HepG2 (cell line): ENCODE results near the gene CEBPB. TPM values are rescaled to one million over a fixed set of nuclear protein-coding genes. Genes with fewer than 3 reads are reported as not detected.

Source experiments
- DZIP1 ChIP-seq: sonication (generic); formaldehyde crosslinking; IDR thresholded peaks from 2 replicates; pipeline ENCODE4 v1.5.0; 2020; ENCODE audit warnings: mild to moderate bottlenecking, missing genetic modification reagents
- HCFC1 ChIP-seq: fragments of 150-350 bp; IDR thresholded peaks from 2 replicates; pipeline ENCODE4 v1.6.1; 2014; ENCODE audit warnings: low read depth, low read length
- HMG20A ChIP-seq: IDR thresholded peaks from 2 replicates; pipeline ENCODE4 v1.6.1; 2016; ENCODE audit warnings: borderline replicate concordance
- IRF2 ChIP-seq: IDR thresholded peaks from 2 replicates; pipeline ENCODE4 v1.6.1; 2018; ENCODE audit warnings: missing genetic modification reagents, missing compliant biosample characterization
- JARID2 ChIP-seq: sonication (generic); formaldehyde crosslinking; IDR thresholded peaks from 2 replicates; pipeline ENCODE4 v1.8.1; 2023; ENCODE audit warnings: missing genetic modification reagents, inconsistent platforms; ENCODE audit not compliant: insufficient replicate concordance
- NAIF1 ChIP-seq: sonication (generic); formaldehyde crosslinking; IDR thresholded peaks from 2 replicates; pipeline ENCODE4 v1.5.0; 2020; ENCODE audit warnings: mild to moderate bottlenecking, missing genetic modification reagents, borderline replicate concordance
- NFIB ChIP-seq: sonication (generic); formaldehyde crosslinking; IDR thresholded peaks from 2 replicates; pipeline ENCODE4 v1.9.0; 2021; ENCODE audit warnings: missing genetic modification reagents, mild to moderate bottlenecking, borderline replicate concordance
- SP4 ChIP-seq: sonication (generic); formaldehyde crosslinking; IDR thresholded peaks from 2 replicates; pipeline ENCODE4 v1.8.1; 2023; ENCODE audit warnings: mild to moderate bottlenecking, missing genetic modification reagents
- TBX2 ChIP-seq: sonication (generic); formaldehyde crosslinking; IDR thresholded peaks from 2 replicates; pipeline ENCODE4 v1.5.0; 2020; ENCODE audit warnings: missing genetic modification reagents, mild to moderate bottlenecking, borderline replicate concordance
- ZFP91 ChIP-seq: sonication (generic); formaldehyde crosslinking; IDR thresholded peaks from 2 replicates; pipeline ENCODE4 v1.9.0; 2022; ENCODE audit warnings: missing genetic modification reagents, mild to moderate bottlenecking, borderline replicate concordance
- polyA plus RNA-seq, 8 experiments: library from polyadenylated mRNA; depleted of rRNA in 3 of 8; stranded (reverse) in 7 of 8; unstranded in 1 of 8; fragments of >200 nt; fragmentation: Illumina TruSeq in 4 of 8; extraction: Trizol in 4 of 8; gene quantifications; 2 replicates each; pipeline versions ENCODE4 v1.2.1 to v1.2.3, GENCODE V29; 2011 to 2016; ENCODE audit warnings: low read depth in 4 of 8, missing spikeins in 1 of 8, mixed read lengths in 1 of 8; ENCODE audit not compliant: insufficient read depth in 1 of 8
- total RNA-seq, 5 experiments: library from RNA; depleted of rRNA; stranded (reverse); fragments of >200 nt; fragmentation: Illumina TruSeq; extraction: Trizol; gene quantifications; 2 replicates each; pipeline ENCODE4 v1.2.3, GENCODE V29; 2016; ENCODE audit warnings: low read depth in 1 of 5
- TF ChIP-seq, protein P1 (sequence below): sonication (generic); formaldehyde crosslinking; IDR thresholded peaks from 2 replicates; pipeline ENCODE4 v1.8.0; 2022; ENCODE audit warnings: mild to moderate bottlenecking, missing genetic modification reagents, borderline replicate concordance
- TF ChIP-seq, protein P2 (sequence below): sonication (generic); formaldehyde crosslinking; IDR thresholded peaks from 2 replicates; pipeline ENCODE4 v1.4.0; 2020; ENCODE audit warnings: missing genetic modification reagents
- TF ChIP-seq, protein P3 (sequence below): sonication (generic); formaldehyde crosslinking; IDR thresholded peaks from 2 replicates; pipeline ENCODE4 v1.4.0; 2020; ENCODE audit warnings: missing genetic modification reagents, borderline replicate concordance

CEBPB gene
- total and polyA plus RNA-seq, 2 of the 13 experiments (the other 11 are each of a cell fraction or from before 2014, with no cell fraction given), result 18.5 to 28.2 TPM

DNA sequence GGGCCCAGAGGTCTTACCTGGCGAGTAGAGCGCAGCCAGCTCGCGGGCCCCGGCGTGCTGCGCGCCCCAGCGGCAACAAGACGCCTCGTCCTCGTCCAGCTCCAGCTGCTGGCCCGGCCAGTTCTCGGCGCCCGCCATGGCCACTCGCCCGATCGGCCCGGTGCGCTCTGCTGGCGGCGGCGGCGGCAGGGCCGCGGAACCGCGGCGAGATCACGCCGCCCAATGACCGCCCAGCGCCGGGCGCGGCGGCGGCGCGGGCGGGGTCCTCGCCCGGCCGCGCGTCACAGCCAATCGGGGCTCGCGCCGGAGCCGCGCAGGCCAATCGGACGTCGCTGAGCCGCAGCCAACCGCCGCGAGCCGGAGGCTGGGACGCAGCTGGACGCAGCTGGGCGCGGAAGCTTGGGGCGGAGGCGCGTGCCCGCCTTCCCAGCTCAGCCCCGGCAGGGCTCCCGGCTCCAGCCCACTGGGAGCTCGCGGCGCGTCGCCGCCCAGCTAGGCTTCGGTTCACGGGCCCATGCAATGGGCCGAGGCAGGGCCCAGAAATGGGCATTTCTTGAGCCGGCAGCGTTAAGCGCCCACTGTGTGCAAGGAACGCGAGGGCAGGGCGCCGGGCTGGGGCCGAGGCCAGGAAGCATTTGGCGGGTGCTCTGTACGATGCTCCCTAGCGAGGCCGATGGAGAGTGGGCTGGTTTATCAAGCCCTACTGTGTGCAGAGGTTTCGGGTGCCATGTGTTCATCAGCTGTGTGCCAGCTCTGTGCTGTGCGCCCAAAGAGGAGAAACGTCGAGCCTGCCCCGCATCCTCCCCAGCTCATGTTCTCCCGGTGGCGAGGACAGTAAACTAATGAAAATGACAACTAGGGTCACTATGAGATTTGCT lies 36.9 kb upstream of the CEBPB start, which contains the start of gene PEDS1 (continued):
- TF ChIP-seq HMG20A (CRISPR knock-in tag) (peak; percentile 36; the same call in 1 of the 2 replicates), TBX2 (peak; percentile 86), SP4 (CRISPR knock-in tag) (peak; percentile 90), DZIP1 (CRISPR knock-in tag) (peak; percentile 99), IRF2 (no peak; the same call in 1 of the 2 replicates), ZFP91 (CRISPR knock-in tag) (peak; percentile 70), HCFC1 (no peak), NAIF1 (CRISPR knock-in tag) (no peak), NFIB (CRISPR knock-in tag) (no peak), JARID2 (CRISPR knock-in tag) (peak; percentile 84)
- TF ChIP-seq, protein P1, sequence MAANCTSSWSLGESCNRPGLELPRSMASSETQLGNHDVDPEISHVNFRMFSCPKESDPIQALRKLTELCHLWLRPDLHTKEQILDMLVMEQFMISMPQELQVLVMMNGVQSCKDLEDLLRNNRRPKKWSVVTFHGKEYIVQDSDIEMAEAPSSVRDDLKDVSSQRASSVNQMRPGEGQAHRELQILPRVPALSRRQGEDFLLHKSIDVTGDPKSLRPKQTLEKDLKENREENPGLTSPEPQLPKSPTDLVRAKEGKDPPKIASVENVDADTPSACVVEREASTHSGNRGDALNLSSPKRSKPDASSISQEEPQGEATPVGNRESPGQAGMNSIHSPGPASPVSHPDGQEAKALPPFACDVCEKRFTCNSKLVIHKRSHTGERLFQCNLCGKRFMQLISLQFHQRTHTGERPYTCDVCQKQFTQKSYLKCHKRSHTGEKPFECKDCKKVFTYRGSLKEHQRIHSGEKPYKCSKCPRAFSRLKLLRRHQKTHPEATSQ (CRISPR knock-in tag), result peak; percentile 5; the same call in 1 of the 2 replicates
- TF ChIP-seq, protein P2, sequence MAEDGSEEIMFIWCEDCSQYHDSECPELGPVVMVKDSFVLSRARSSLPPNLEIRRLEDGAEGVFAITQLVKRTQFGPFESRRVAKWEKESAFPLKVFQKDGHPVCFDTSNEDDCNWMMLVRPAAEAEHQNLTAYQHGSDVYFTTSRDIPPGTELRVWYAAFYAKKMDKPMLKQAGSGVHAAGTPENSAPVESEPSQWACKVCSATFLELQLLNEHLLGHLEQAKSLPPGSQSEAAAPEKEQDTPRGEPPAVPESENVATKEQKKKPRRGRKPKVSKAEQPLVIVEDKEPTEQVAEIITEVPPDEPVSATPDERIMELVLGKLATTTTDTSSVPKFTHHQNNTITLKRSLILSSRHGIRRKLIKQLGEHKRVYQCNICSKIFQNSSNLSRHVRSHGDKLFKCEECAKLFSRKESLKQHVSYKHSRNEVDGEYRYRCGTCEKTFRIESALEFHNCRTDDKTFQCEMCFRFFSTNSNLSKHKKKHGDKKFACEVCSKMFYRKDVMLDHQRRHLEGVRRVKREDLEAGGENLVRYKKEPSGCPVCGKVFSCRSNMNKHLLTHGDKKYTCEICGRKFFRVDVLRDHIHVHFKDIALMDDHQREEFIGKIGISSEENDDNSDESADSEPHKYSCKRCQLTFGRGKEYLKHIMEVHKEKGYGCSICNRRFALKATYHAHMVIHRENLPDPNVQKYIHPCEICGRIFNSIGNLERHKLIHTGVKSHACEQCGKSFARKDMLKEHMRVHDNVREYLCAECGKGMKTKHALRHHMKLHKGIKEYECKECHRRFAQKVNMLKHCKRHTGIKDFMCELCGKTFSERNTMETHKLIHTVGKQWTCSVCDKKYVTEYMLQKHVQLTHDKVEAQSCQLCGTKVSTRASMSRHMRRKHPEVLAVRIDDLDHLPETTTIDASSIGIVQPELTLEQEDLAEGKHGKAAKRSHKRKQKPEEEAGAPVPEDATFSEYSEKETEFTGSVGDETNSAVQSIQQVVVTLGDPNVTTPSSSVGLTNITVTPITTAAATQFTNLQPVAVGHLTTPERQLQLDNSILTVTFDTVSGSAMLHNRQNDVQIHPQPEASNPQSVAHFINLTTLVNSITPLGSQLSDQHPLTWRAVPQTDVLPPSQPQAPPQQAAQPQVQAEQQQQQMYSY (CRISPR knock-in tag), result 0 out of 2 replicates have a peak, but pooled peaks have one; percentile 11
- TF ChIP-seq, protein P3, sequence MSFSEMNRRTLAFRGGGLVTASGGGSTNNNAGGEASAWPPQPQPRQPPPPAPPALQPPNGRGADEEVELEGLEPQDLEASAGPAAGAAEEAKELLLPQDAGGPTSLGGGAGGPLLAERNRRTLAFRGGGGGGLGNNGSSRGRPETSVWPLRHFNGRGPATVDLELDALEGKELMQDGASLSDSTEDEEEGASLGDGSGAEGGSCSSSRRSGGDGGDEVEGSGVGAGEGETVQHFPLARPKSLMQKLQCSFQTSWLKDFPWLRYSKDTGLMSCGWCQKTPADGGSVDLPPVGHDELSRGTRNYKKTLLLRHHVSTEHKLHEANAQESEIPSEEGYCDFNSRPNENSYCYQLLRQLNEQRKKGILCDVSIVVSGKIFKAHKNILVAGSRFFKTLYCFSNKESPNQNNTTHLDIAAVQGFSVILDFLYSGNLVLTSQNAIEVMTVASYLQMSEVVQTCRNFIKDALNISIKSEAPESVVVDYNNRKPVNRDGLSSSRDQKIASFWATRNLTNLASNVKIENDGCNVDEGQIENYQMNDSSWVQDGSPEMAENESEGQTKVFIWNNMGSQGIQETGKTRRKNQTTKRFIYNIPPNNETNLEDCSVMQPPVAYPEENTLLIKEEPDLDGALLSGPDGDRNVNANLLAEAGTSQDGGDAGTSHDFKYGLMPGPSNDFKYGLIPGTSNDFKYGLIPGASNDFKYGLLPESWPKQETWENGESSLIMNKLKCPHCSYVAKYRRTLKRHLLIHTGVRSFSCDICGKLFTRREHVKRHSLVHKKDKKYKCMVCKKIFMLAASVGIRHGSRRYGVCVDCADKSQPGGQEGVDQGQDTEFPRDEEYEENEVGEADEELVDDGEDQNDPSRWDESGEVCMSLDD, result peak; percentile 85; the same call in 1 of the 2 replicates
